K562 (cell line): ENCODE measurements around the gene CMTM1.

Experiments used
- COPS2 ChIP-seq: fragments of 450-650 bp; conservative IDR thresholded peaks from 2 replicates; pipeline ENCODE4 v1.6.1; 2016; ENCODE audit warnings: mild to moderate bottlenecking, moderate library complexity
- FOXP1 ChIP-seq: sonication (generic); formaldehyde crosslinking; IDR thresholded peaks from 2 replicates; pipeline ENCODE4 v1.8.0; 2022; ENCODE audit warnings: mild to moderate bottlenecking, missing genetic modification reagents
- PHF8 ChIP-seq: fragments of 200-600 bp; sonication (generic); IDR thresholded peaks from 2 replicates; pipeline ENCODE4 v1.6.1; 2012; ENCODE audit warnings: mixed run types, mild to moderate bottlenecking, inconsistent platforms, low read length, moderate library complexity, borderline replicate concordance
- SRSF3 ChIP-seq: fragments of 200-400 bp; formaldehyde crosslinking; IDR thresholded peaks from 2 replicates; pipeline ENCODE4 v1.6.1; 2016; ENCODE audit warnings: mild to moderate bottlenecking, low read length, moderate library complexity; ENCODE audit not compliant: insufficient read depth
- TAF1 ChIP-seq: IDR thresholded peaks from 2 replicates; pipeline ENCODE4 v1.6.1; 2011; ENCODE audit warnings: mild to moderate bottlenecking, low read length, moderate library complexity; ENCODE audit not compliant: insufficient read depth, control insufficient read depth, severe bottlenecking; ENCODE audit errors: extremely low read depth
- ZNF449 ChIP-seq: fragments of 250-450 bp; sonication (Bioruptor Pico); IDR thresholded peaks from 2 replicates; pipeline ENCODE4 v1.8.0; 2022; ENCODE audit warnings: moderate library complexity, mild to moderate bottlenecking, inconsistent platforms
- TF ChIP-seq, protein P1 (sequence below), 3 experiments: IDR thresholded peaks in 2 of 3; conservative IDR thresholded peaks in 1 of 3; 2 replicates each; pipeline ENCODE4 v1.5.1; 2011 to 2012; ENCODE audit warnings: low read length in 3 of 3, mild to moderate bottlenecking in 3 of 3, control low read depth in 2 of 3, improper control_type of control experiment in 1 of 3, inconsistent platforms in 1 of 3, low read depth in 1 of 3, mixed read lengths in 1 of 3, moderate library complexity in 1 of 3; ENCODE audit not compliant: insufficient read depth in 2 of 3
- TF ChIP-seq, protein P2 (sequence below): sonication (generic); formaldehyde crosslinking; IDR thresholded peaks from 2 replicates; pipeline ENCODE4 v1.8.0; 2022; ENCODE audit warnings: missing genetic modification reagents, mild to moderate bottlenecking, moderate library complexity, borderline replicate concordance
- TF ChIP-seq, protein P3 (sequence below): fragments of 450-650 bp; formaldehyde crosslinking; conservative IDR thresholded peaks from 2 replicates; pipeline ENCODE4 v1.4.0; 2022; ENCODE audit warnings: mild to moderate bottlenecking, missing genetic modification characterization
- TF ChIP-seq, protein P4 (sequence below): sonication (generic); formaldehyde crosslinking; IDR thresholded peaks from 2 replicates; pipeline ENCODE4 v1.9.0; 2022; ENCODE audit warnings: mild to moderate bottlenecking, missing genetic modification reagents

GRCh38 chr16:66617010-66617434 is 50.8 kb downstream of the CMTM1 start:
- no peak for TF ChIP-seq TAF1
- no peak for TF ChIP-seq PHF8
- TF ChIP-seq, protein P1, sequence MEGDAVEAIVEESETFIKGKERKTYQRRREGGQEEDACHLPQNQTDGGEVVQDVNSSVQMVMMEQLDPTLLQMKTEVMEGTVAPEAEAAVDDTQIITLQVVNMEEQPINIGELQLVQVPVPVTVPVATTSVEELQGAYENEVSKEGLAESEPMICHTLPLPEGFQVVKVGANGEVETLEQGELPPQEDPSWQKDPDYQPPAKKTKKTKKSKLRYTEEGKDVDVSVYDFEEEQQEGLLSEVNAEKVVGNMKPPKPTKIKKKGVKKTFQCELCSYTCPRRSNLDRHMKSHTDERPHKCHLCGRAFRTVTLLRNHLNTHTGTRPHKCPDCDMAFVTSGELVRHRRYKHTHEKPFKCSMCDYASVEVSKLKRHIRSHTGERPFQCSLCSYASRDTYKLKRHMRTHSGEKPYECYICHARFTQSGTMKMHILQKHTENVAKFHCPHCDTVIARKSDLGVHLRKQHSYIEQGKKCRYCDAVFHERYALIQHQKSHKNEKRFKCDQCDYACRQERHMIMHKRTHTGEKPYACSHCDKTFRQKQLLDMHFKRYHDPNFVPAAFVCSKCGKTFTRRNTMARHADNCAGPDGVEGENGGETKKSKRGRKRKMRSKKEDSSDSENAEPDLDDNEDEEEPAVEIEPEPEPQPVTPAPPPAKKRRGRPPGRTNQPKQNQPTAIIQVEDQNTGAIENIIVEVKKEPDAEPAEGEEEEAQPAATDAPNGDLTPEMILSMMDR (IDR thresholded peaks at IDR 0.05 in 2 of 3, conservative IDR thresholded peaks at IDR 0.05 in 1 of 3; ENCODE audit: insufficient read depth in 2 of 3, low read depth in 1 of 3, low read length in 3 of 3) = no peak
- TF ChIP-seq SRSF3 = no peak
- TF ChIP-seq, protein P2, sequence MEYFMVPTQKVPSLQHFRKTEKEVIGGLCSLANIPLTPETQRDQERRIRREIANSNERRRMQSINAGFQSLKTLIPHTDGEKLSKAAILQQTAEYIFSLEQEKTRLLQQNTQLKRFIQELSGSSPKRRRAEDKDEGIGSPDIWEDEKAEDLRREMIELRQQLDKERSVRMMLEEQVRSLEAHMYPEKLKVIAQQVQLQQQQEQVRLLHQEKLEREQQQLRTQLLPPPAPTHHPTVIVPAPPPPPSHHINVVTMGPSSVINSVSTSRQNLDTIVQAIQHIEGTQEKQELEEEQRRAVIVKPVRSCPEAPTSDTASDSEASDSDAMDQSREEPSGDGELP (CRISPR knock-in tag) = no peak
- TF ChIP-seq FOXP1 (CRISPR knock-in tag) = no peak
- TF ChIP-seq COPS2 = no peak
- no peak for TF ChIP-seq ZNF449
- TF ChIP-seq, protein P3, sequence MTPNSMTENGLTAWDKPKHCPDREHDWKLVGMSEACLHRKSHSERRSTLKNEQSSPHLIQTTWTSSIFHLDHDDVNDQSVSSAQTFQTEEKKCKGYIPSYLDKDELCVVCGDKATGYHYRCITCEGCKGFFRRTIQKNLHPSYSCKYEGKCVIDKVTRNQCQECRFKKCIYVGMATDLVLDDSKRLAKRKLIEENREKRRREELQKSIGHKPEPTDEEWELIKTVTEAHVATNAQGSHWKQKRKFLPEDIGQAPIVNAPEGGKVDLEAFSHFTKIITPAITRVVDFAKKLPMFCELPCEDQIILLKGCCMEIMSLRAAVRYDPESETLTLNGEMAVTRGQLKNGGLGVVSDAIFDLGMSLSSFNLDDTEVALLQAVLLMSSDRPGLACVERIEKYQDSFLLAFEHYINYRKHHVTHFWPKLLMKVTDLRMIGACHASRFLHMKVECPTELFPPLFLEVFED (CRISPR knock-in tag) = no peak
- TF ChIP-seq, protein P4, sequence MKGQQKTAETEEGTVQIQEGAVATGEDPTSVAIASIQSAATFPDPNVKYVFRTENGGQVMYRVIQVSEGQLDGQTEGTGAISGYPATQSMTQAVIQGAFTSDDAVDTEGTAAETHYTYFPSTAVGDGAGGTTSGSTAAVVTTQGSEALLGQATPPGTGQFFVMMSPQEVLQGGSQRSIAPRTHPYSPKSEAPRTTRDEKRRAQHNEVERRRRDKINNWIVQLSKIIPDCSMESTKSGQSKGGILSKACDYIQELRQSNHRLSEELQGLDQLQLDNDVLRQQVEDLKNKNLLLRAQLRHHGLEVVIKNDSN (CRISPR knock-in tag) = no peak
